ENCODE data around the gene SOD2.
"Not testable (repeated sequence)": the region's sequence is repeated elsewhere in the genome, so short reads cannot be mapped to it uniquely, and the experiment has no call there.

The SOD2 gene

GRCh38 chr6:159693128-159693893 lies at the start of gene SOD2:
Gene SOD2 (minus strand): TSS chr6:159693241. CDS start chr6:159693167, 74 bp downstream.
- peak; percentile 73 for DNase-seq (ENCODE audit: low read depth)

GRCh38 chr6:159742165-159742564 lies 49.1 kb upstream of the SOD2 start:
- DNase-seq (ENCODE audit: low read depth): no peak

DNA sequence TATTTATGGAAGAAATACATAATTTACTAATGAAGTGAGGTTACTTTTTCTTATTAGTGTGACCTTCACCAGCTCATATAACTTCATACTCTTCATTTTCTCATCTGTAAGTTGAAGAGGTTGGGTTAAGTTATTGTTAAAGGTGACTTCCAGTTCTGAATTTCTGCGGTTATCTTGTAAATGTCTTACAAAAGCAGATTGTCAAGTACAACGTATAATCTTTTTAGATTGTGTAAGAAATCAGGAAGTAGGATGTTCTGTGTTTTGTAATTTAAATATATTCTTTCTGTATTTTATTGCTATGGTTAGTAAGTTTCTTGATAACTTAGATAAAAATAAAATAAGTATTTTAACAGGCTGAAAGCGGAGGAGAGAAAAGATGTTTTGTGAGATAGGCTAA lies 46.3 kb upstream of the SOD2 start:
- DNase-seq (ENCODE audit: low read depth): no peak

GRCh38 chr6:159736908-159737307 lies 43.9 kb upstream of the SOD2 start:
- DNase-seq (ENCODE audit: low read depth): no peak

- DNase-seq (ENCODE audit: low read depth): not testable (repeated sequence)
Observed at GRCh38 chr6:159733395-159733794, 40.4 kb upstream of the SOD2 start.

DNA sequence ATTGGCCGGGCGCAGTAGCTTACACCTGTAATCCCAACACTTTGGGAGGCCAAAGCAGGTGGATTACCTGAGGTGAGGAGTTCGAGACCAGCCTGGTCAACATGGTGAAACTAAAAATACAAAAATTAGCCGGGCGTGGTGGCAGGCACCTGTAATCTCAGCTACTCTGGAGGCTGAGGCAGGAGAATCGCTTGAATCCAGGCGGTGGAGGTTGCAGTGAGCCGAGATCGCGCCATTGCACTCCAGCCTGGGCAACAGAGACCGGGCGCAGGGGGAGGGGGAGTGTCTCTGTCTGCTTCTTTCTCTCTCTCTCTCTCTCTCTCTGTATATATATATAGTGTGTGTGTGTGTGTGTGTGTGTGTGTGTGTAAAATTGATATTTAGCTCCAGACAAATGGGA lies 39.5 kb upstream of the SOD2 start:
- DNase-seq (ENCODE audit: low read depth): not testable (repeated sequence)

DNA sequence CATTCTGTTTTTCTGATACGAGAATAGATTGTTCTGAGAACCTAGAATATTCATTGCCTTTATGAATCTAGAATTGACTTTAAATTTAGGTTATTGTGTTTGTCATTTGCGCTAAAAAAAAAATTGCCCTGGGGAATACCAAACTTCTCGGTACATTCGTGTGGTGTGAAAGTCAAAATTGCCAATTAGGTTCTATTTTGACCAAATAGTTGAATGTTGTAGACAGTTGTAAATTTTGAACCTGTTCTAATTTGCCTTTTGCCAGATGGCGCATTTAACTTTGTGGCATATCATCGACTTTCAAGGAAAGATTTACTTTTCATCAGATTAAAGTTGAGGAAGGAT lies 37.3 kb upstream of the SOD2 start:
- DNase-seq (ENCODE audit: low read depth): no peak

DNA sequence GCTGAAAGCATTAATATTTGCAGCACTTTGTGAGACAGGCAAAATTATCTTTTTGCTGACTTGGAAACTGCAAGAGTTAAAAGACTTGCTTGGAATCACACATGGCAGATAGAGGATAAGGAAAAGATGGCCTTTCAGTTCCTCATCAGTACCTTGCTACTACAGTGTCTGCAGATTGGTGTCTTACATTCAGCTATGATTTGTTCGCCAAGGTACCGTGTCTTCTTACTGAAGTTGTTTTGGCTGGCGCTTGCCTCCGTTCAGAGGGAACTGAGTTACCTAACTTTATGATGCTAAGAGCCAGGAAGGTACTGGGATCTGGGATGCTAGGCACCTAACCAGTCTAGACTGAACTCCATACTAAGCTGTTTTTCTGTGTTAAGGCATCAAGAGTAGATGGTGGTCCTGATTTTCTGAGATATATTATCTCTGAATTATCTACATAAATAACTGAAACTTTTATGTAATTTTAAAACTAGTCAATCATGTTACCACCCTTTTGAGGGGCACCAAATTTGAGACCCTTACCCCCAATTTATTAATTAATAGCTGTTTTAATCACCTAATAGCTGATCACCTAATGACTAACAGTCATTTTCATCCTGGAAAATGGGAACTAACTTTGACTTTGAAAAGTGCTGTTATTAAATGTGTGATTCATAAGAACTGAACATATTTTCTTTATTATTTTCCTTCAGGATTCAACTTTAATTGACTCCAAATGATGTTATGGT lies 36.7 kb upstream of the SOD2 start:
- DNase-seq (ENCODE audit: low read depth): no peak

GRCh38 chr6:159728531-159728964 lies 35.5 kb upstream of the SOD2 start:
- no peak for DNase-seq (ENCODE audit: low read depth)

GRCh38 chr6:159727717-159728445 lies 34.8 kb upstream of the SOD2 start:
- DNase-seq (ENCODE audit: low read depth): peak; percentile 30

- peak; percentile 97 for DNase-seq (ENCODE audit: low read depth)
Observed at GRCh38 chr6:159726918-159727716, 34.1 kb upstream of the SOD2 start, which contains the start of gene WTAP. Gene WTAP (plus strand): TSS chr6:159727506. CDS start chr6:159736266, 8,760 bp downstream.

DNA sequence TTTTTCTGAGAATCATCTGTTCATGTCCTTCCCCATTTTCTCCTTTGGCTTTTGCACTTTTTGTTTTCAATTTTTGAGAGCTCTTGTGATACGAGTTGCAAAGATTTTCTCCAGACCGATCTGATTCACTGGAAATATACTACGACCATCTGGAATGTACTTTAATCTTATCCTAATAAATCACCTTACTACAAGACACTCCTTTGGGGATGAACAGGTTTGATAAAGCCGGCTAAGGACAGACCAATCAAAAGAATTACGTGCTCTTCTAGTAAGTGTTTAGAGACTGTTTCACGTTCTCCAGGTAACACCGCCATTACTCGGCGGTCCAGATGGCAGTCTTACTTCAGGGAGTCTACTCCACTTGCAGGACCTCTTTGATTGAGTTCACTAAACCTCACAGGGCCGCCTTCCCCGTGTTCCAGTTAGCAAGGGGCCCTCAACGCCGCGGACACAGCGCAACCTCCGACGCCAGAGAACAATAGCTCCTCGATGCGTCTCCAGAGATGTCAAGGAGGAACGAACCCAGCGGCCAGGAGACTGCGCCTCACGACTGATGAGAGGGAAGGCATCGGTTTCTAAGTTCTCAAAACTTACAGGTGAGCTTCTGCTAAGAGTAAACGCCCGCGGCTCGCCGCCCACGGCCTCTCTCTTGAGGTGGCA lies 33.3 kb upstream of the SOD2 start:
- DNase-seq (ENCODE audit: low read depth): peak; percentile 25

GRCh38 chr6:159725208-159725607 lies 32.2 kb upstream of the SOD2 start:
- DNase-seq (ENCODE audit: low read depth): not testable (repeated sequence)

DNA sequence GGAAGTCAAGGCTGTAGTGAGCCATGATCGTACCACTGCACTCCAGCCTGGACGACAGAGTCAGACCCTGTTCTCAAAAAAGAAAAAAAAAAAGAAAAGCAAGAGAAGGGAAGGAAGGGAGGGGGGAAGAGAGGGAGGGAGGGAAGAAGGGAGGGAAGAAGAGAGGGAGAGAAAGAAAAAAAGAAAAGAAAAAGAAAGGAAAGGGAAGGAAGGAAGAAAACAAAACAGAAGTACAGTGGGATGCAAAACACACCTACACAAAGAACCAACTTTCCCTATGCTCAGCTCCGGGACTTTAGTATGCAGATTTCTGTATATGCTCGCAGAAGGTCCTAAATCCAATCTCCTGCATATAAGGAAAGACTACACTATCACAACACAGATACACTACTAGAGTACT lies 31.7 kb upstream of the SOD2 start:
- DNase-seq (ENCODE audit: low read depth): no peak

DNA sequence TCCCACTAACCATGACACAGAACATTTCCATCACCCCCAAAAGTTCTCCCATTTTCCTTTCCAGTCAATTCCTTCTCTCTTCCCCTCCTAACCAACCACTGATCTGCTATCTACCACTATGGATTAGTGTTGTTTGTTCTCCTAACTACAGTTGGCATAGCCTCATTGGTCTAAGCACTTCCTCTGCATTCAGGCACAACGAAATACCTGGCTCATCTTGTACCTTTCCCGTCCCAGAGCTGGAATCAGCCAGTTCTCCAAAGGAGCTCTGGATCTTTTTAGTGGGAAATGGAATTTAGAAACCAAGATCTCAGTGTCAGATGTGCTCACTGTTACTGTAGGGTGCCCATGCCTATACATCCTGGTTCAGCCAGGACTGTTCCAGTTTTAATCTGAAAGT lies 30.2 kb upstream of the SOD2 start:
- no peak for DNase-seq (ENCODE audit: low read depth)

- DNase-seq (ENCODE audit: low read depth): no peak
Observed at GRCh38 chr6:159722655-159723054, 29.6 kb upstream of the SOD2 start.

DNA sequence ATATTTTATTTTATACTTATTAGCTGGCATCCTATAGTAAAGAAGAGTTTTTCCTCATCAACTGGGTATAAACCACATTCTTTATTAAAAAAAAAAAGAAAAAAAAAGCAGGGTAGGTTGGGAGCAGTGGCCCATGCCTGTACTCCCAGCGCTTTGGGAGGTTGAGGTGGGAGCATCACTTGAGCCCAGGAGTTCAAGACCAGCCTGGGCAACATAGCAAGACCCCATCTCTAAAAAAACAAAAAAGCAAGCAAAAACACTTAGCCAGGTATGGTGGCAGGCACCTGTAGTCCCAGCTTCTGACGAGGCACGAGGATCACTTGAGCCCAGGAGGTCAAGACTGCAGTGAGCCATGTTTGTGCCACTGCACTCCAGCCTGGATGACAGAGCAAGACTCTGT lies 28.9 kb upstream of the SOD2 start:
- DNase-seq (ENCODE audit: low read depth): not testable (repeated sequence)

DNA sequence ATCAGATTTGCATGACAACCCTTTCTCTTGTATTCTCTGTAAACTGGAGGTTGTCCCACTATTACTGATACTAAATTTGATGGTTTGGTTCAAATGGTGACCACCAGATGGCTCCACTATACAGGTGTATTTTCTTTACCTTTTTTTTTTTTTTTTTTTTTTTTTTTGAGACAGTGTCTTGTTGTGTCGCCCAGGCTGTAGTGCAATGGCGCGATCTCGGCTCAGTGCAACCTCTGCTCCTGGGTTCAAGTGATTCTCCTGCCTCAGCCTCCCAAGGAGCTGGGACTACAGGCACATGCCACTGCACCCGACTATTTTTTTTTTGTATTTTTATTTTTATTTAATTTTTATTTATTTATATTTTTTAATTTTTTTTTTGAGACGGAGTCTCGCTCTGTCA lies 27.7 kb upstream of the SOD2 start:
- DNase-seq (ENCODE audit: low read depth): no peak

DNA sequence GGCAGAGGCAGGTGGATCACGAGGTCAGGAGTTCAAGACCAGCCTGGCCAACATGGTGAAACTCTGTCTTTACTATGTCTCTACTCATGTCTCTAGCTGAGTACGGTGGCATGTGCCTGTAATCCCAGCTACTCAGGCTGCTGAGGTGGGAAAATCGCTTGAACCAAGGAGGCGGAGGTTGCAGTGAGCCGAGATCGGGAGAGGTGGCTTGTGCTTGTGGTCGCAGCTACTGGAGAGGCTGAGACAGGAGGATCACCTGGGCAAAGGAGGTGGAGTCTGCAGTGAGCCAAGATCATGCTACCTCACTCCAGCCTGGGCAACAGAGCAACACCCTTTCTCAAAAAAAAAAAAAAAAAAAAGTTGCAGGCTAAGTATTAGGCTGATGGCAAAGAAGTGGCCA lies 26.2 kb upstream of the SOD2 start:
- no peak for DNase-seq (ENCODE audit: low read depth)

- DNase-seq (ENCODE audit: low read depth): no peak
Observed at GRCh38 chr6:159718634-159719033, 25.6 kb upstream of the SOD2 start.
